ENCODE results near the gene SH3BP5L. TPM values are rescaled to one million over a fixed set of nuclear protein-coding genes. Genes with fewer than 3 reads are reported as not detected.
A peak's percentile ranks its signal among the peaks of the same experiment; 100 is the strongest.

Gene SH3BP5L
- total and polyA plus RNA-seq, 7 experiments from 2014 or later, result 4.4 to 51.1 (median 28.3) TPM

- Histone ChIP-seq H3K36me3 (ENCODE audit: control insufficient read depth in 2 of 3, insufficient read depth in 3 of 3, low read length in 3 of 3) (no peaks in the 10 kb centered on the region), H3K27ac (ENCODE audit: low read depth, low read length) (peak overlapping the region; percentile 71), H3K27me3 (ENCODE audit: control insufficient read depth in 2 of 2, insufficient read depth in 2 of 2, low read length in 2 of 2) (no peaks in the 10 kb centered on the region), H3K4me1 (ENCODE audit: control insufficient read depth in 2 of 2, insufficient read depth in 2 of 2, low read length in 2 of 2) (peaks cover 22 to 23% of the 10 kb centered on the region in 2 donors), H3K9me3 (ENCODE audit: control insufficient read depth in 2 of 3, low read length in 3 of 3) (no peaks in the 10 kb centered on the region), H3K4me3 (ENCODE audit: low read length) (peak overlapping the region; percentile 76)
- DNase-seq (peak; percentile 60 to 82 (median 74)), ATAC-seq (peak; percentile 65)
- intact Hi-C loops (cut with micrococcal nuclease), result loop anchor here (1.0 kb wide), 4 partner anchors 10 to 43 kb away; partner anchors contain the start of genes PGBD2 (in 2 of the 2) and ZNF672 (in 1 of the 2)
- H3K27ac Mint-ChIP-seq, result peak overlapping the region; percentile 86 to 97 (median 88)
- H3K4me1 Mint-ChIP-seq, result peaks cover 29 to 48% (median 45%) of the 10 kb centered on the region in 7 donors
- peak overlapping the region; percentile 80 to 96 (median 92) for H3K4me3 Mint-ChIP-seq
- no peaks in the 10 kb centered on the region for H3K27me3 Mint-ChIP-seq
- ChIA-PET CTCF (interaction anchor here (1.4 kb wide), 2 partner anchors 24 to 37 kb away, joined by 3 to 4 read pairs; partner anchors contain the start of gene SH3BP5L), POLR2A (interaction anchor here (0.5 to 9.5 kb wide), 8 partner anchors 10 to 43 kb away, joined by 3 to 154 read pairs (median 5); partner anchors contain the start of genes PGBD2, SH3BP5L and ZNF672)
- peaks cover 0 to 6% (median 0%) of the 10 kb centered on the region in 11 donors for H3K9me3 Mint-ChIP-seq
- H3K36me3 Mint-ChIP-seq, result peaks cover 0 to 2% (median 0%) of the 10 kb centered on the region in 5 donors
Measured at GRCh38 chr1:248862998-248863881, 37.5 kb upstream of the SH3BP5L start.

- peak overlapping the region; percentile 71 for H3K27ac ChIP-seq (ENCODE audit: low read depth, low read length)
- intact Hi-C loops (cut with micrococcal nuclease), result no loop called here
- H3K9me3 ChIP-seq (ENCODE audit: control insufficient read depth in 2 of 3, low read length in 3 of 3), result no peaks in the 10 kb centered on the region
- Mint-ChIP-seq H3K36me3 (peaks cover 0 to 2% (median 0%) of the 10 kb centered on the region in 5 donors), H3K4me1 (peaks cover 31 to 52% (median 51%) of the 10 kb centered on the region in 7 donors), H3K4me3 (peak overlapping the region; percentile 80 to 95 (median 92)), H3K27ac (peak overlapping the region; percentile 84 to 94 (median 88)), H3K9me3 (peaks cover 0 to 6% (median 0%) of the 10 kb centered on the region in 11 donors), H3K27me3 (no peaks in the 10 kb centered on the region)
- H3K4me3 ChIP-seq (ENCODE audit: low read length), result peak overlapping the region; percentile 76
- ChIA-PET POLR2A (interaction anchor here (0.5 to 9.5 kb wide), 6 partner anchors 11 to 43 kb away, joined by 3 to 154 read pairs (median 18); partner anchors contain the start of genes PGBD2, SH3BP5L and ZNF672), CTCF (interaction anchor here (1.4 kb wide), 2 partner anchors 23 to 36 kb away, joined by 3 to 4 read pairs; partner anchors contain the start of gene SH3BP5L)
- no peaks in the 10 kb centered on the region for H3K36me3 ChIP-seq (ENCODE audit: control insufficient read depth in 2 of 3, insufficient read depth in 3 of 3, low read length in 3 of 3)
- H3K27me3 ChIP-seq (ENCODE audit: control insufficient read depth in 2 of 2, insufficient read depth in 2 of 2, low read length in 2 of 2), result no peaks in the 10 kb centered on the region
- ATAC-seq (peak; percentile 2), DNase-seq (no peak)
- H3K4me1 ChIP-seq (ENCODE audit: control insufficient read depth in 2 of 2, insufficient read depth in 2 of 2, low read length in 2 of 2), result peaks cover 28% of the 10 kb centered on the region in 2 donors
Measured at GRCh38 chr1:248862695-248862997, 36.9 kb upstream of the SH3BP5L start.

GRCh38 chr1:248861616-248862015 is 35.9 kb upstream of the SH3BP5L start:
- H3K4me3 ChIP-seq (ENCODE audit: low read length), result no peak overlapping the region
- no peaks in the 10 kb centered on the region for H3K36me3 ChIP-seq (ENCODE audit: control insufficient read depth in 2 of 3, insufficient read depth in 3 of 3, low read length in 3 of 3)
- Mint-ChIP-seq H3K9me3 (peaks cover 0 to 4% (median 0%) of the 10 kb centered on the region in 11 donors), H3K27me3 (no peaks in the 10 kb centered on the region), H3K27ac (no peak overlapping the region), H3K4me1 (peaks cover 31 to 60% (median 51%) of the 10 kb centered on the region in 7 donors), H3K4me3 (peak overlapping the region in 6 of 10 donors; percentile 1 to 91 (median 44)), H3K36me3 (peaks cover 0 to 2% (median 0%) of the 10 kb centered on the region in 5 donors)
- no peaks in the 10 kb centered on the region for H3K27me3 ChIP-seq (ENCODE audit: control insufficient read depth in 2 of 2, insufficient read depth in 2 of 2, low read length in 2 of 2)
- ChIA-PET POLR2A (interaction anchor here (0.6 to 9.5 kb wide), 5 partner anchors 12 to 40 kb away, joined by 3 to 154 read pairs (median 29); partner anchors contain the start of genes SH3BP5L and ZNF672), CTCF (interaction anchor here (0.7 to 1.4 kb wide), 2 partner anchors 12 to 22 kb away, joined by 3 to 4 read pairs; no protein-coding TSS in a partner anchor)
- ATAC-seq, result no peak
- no peak overlapping the region for H3K27ac ChIP-seq (ENCODE audit: low read depth, low read length)
- intact Hi-C loops (cut with micrococcal nuclease), result no loop called here
- H3K4me1 ChIP-seq (ENCODE audit: control insufficient read depth in 2 of 2, insufficient read depth in 2 of 2, low read length in 2 of 2), result peaks cover 36% of the 10 kb centered on the region in 2 donors
- no peaks in the 10 kb centered on the region for H3K9me3 ChIP-seq (ENCODE audit: control insufficient read depth in 2 of 3, low read length in 3 of 3)
- no peak for DNase-seq

- intact Hi-C loops (cut with micrococcal nuclease), result no loop called here
- peaks cover 36 to 41% of the 10 kb centered on the region in 2 donors for H3K4me1 ChIP-seq (ENCODE audit: control insufficient read depth in 2 of 2, insufficient read depth in 2 of 2, low read length in 2 of 2)
- no peaks in the 10 kb centered on the region for H3K9me3 ChIP-seq (ENCODE audit: control insufficient read depth in 2 of 3, low read length in 3 of 3)
- H3K27me3 ChIP-seq (ENCODE audit: control insufficient read depth in 2 of 2, insufficient read depth in 2 of 2, low read length in 2 of 2), result no peaks in the 10 kb centered on the region
- H3K4me3 ChIP-seq (ENCODE audit: low read length), result no peak overlapping the region
- CTCF ChIA-PET, result interaction anchor here (0.6 to 2.5 kb wide), 4 partner anchors 14 to 456 kb away, joined by 3 to 11 read pairs (median 8); partner anchors contain the start of genes SH3BP5L and ZNF672
- H3K27ac Mint-ChIP-seq, result peak overlapping the region; percentile 90 to 98 (median 96)
- peaks cover 0 to 6% (median 0%) of the 10 kb centered on the region in 3 experiments for H3K36me3 ChIP-seq (ENCODE audit: control insufficient read depth in 2 of 3, insufficient read depth in 3 of 3, low read length in 3 of 3)
- H3K4me1 Mint-ChIP-seq, result peaks cover 31 to 68% (median 54%) of the 10 kb centered on the region in 7 donors
- no peaks in the 10 kb centered on the region for H3K27me3 Mint-ChIP-seq
- peaks cover 0 to 4% (median 0%) of the 10 kb centered on the region in 11 donors for H3K9me3 Mint-ChIP-seq
- no peak for DNase-seq
- ATAC-seq, result no peak
- peaks cover 0 to 8% (median 0%) of the 10 kb centered on the region in 5 donors for H3K36me3 Mint-ChIP-seq
- POLR2A ChIA-PET, result interaction anchor here (1.0 to 9.5 kb wide), 5 partner anchors 13 to 33 kb away, joined by 3 to 154 read pairs (median 33); partner anchors contain the start of genes SH3BP5L and ZNF672
- peak overlapping the region; percentile 81 to 98 (median 91) for H3K4me3 Mint-ChIP-seq
- H3K27ac ChIP-seq (ENCODE audit: low read depth, low read length), result no peak overlapping the region
Measured at GRCh38 chr1:248860007-248860406, 34.3 kb upstream of the SH3BP5L start.

GRCh38 chr1:248858891-248859889 is 33.5 kb upstream of the SH3BP5L start, which contains the start of gene ZNF692:
Gene ZNF692 (minus strand): TSS chr1:248859085. CDS start chr1:248858309, 776 bp downstream.
- H3K27me3 ChIP-seq (ENCODE audit: control insufficient read depth in 2 of 2, insufficient read depth in 2 of 2, low read length in 2 of 2), result no peaks in the 10 kb centered on the region
- Mint-ChIP-seq H3K4me1 (peaks cover 23 to 60% (median 51%) of the 10 kb centered on the region in 7 donors), H3K36me3 (peaks cover 0 to 14% (median 0%) of the 10 kb centered on the region in 5 donors), H3K4me3 (peak within 1 kb of the TSS; percentile 81 to 98 (median 91)), H3K9me3 (peaks cover 0 to 4% (median 0%) of the 10 kb centered on the region in 11 donors), H3K27me3 (no peaks in the 10 kb centered on the region), H3K27ac (peak within 1 kb of the TSS; percentile 90 to 98 (median 96))
- ChIA-PET POLR2A (interaction anchor here (0.6 to 9.5 kb wide), 12 partner anchors 12 to 57 kb away, joined by 3 to 154 read pairs (median 4); partner anchors contain the start of genes SH3BP5L and ZNF672), CTCF (interaction anchor here (0.6 to 2.5 kb wide), 8 partner anchors 10 to 456 kb away, joined by 3 to 11 read pairs (median 7); partner anchors contain the start of genes SH3BP5L and ZNF672)
- peaks cover 39 to 50% of the 10 kb centered on the region in 2 donors for H3K4me1 ChIP-seq (ENCODE audit: control insufficient read depth in 2 of 2, insufficient read depth in 2 of 2, low read length in 2 of 2)
- peak; percentile 93 for ATAC-seq
- peak; percentile 96 to 98 (median 97) for DNase-seq
- no peaks in the 10 kb centered on the region for H3K9me3 ChIP-seq (ENCODE audit: control insufficient read depth in 2 of 3, low read length in 3 of 3)
- peak within 1 kb of the TSS; percentile 78 for H3K4me3 ChIP-seq (ENCODE audit: low read length)
- intact Hi-C loops (cut with micrococcal nuclease), result loop anchor here (1.0 kb wide), 4 partner anchors 14 to 47 kb away; partner anchors contain the start of genes PGBD2 (in 2 of the 2) and ZNF672 (in 2 of the 2)
- H3K36me3 ChIP-seq (ENCODE audit: control insufficient read depth in 2 of 3, insufficient read depth in 3 of 3, low read length in 3 of 3), result peaks cover 0 to 13% (median 0%) of the 10 kb centered on the region in 3 experiments
- peak within 1 kb of the TSS; percentile 81 for H3K27ac ChIP-seq (ENCODE audit: low read depth, low read length)
